ENCODE results near the gene CAPN12. TPM values are rescaled to one million over a fixed set of nuclear protein-coding genes. Genes with fewer than 3 reads are reported as not detected.

Gene CAPN12
- total RNA-seq, 1 experiment from 2014 or later: 8.8 TPM

GRCh38 chr19:38735257-38735686 lies 9.0 kb downstream of the CAPN12 start:
- Histone ChIP-seq H2AFZ (ENCODE audit: low read depth, low read length, poor library complexity, severe bottlenecking) (no peak overlapping the region), H3K27me3 (ENCODE audit: insufficient read depth, low read length) (no peaks in the 10 kb centered on the region), H4K20me1 (ENCODE audit: insufficient read depth) (0 out of 2 replicates have a peak, but pooled peaks cover 3% of the 10 kb centered on the region), H3K79me2 (ENCODE audit: insufficient read depth, low read length) (no peaks in the 10 kb centered on the region), H3K4me3 (replicated peaks in 1 of 2; ENCODE audit: low read depth in 1 of 2, low read length in 2 of 2) (peak overlapping the region; percentile 25 to 26; a peak in 2 of 4 replicates), H3K4me2 (ENCODE audit: low read length) (peak overlapping the region; percentile 62), H3K4me1 (ENCODE audit: control insufficient read depth in 1 of 2, insufficient read depth in 2 of 2, low read length in 2 of 2) (peaks cover 13 to 59% of the 10 kb centered on the region in 2 experiments; a peak in 3 of 4 replicates), H3K9me3 (ENCODE audit: control insufficient read depth in 1 of 2, insufficient read depth in 1 of 2, low read depth in 1 of 2, low read length in 2 of 2) (no peaks in the 10 kb centered on the region), H3K36me3 (ENCODE audit: control insufficient read depth in 1 of 2, insufficient read depth in 2 of 2, low read length in 2 of 2) (peaks cover 8 to 11% of the 10 kb centered on the region in 2 experiments; a peak in 3 of 4 replicates), H3K27ac (ENCODE audit: low read depth, low read length) (peak overlapping the region; percentile 67), H3K9ac (ENCODE audit: low read length) (peak overlapping the region; percentile 39), H3K9me2 (ENCODE audit: insufficient read depth) (no peaks in the 10 kb centered on the region)
- intact Hi-C loops (cut with micrococcal nuclease): loop anchor here (5.0 kb wide), 1 partner anchor 97 kb away; the partner anchor contains the start of gene ECH1
- DNase-seq (ENCODE audit: low read depth, low spot score): no peak
- CTCF ChIA-PET: interaction anchor here (1.8 kb wide), 1 partner anchor 195 kb away, joined by 6 read pairs; the partner anchor contains the start of genes MRPS12 and SARS2
- no TSS peak for BruUV-seq (replicated peaks)
- 0 out of 2 replicates have a peak, but pooled peaks have one; percentile 10 for ATAC-seq
- RAD21 ChIA-PET (ENCODE audit: low non-redundant PET in 1 of 2, low total read pairs in 2 of 2, uncharacterized antibody in 2 of 2, unreplicated experiment in 2 of 2): no interaction called here
- POLR2A ChIA-PET: interaction anchor here (1.4 kb wide), 1 partner anchor 87 kb away, joined by 4 read pairs; no protein-coding TSS in a partner anchor
- no peak for TF ChIP-seq FOSL1 (IDR thresholded peaks at IDR 0.05; ENCODE audit: low read depth)
- no peak for TF ChIP-seq ELF1 (IDR thresholded peaks at IDR 0.05; ENCODE audit: borderline replicate concordance, low read depth)
- no peak for TF ChIP-seq CBX3 (IDR thresholded peaks at IDR 0.05; ENCODE audit: low read depth)
- TF ChIP-seq ATF3 (IDR thresholded peaks at IDR 0.05): no peak
- TF ChIP-seq ZFX (IDR thresholded peaks at IDR 0.05): no peak
- TF ChIP-seq CTCF (IDR thresholded peaks at IDR 0.05 in 2 of 3, conservative IDR thresholded peaks at IDR 0.05 in 1 of 3; ENCODE audit: borderline replicate concordance in 1 of 3, insufficient read depth in 1 of 3, low read depth in 2 of 3, low read length in 2 of 3): no peak
- TF ChIP-seq JUND (IDR thresholded peaks at IDR 0.05): no peak
- no peak for TF ChIP-seq MAX (IDR thresholded peaks at IDR 0.05)
- no peak for TF ChIP-seq RAD21 (IDR thresholded peaks at IDR 0.05; ENCODE audit: low read depth)
- TF ChIP-seq REST (IDR thresholded peaks at IDR 0.05; ENCODE audit: low read depth): no peak
- no peak for TF ChIP-seq SP1 (IDR thresholded peaks at IDR 0.05; ENCODE audit: low read depth)
- TF ChIP-seq EGR1 (IDR thresholded peaks at IDR 0.05; ENCODE audit: low read depth): no peak
- TF ChIP-seq ZBTB33 (IDR thresholded peaks at IDR 0.05; ENCODE audit: extremely low read depth, insufficient replicate concordance, low read length): no peak
- no peak for TF ChIP-seq TCF7L2 (IDR thresholded peaks at IDR 0.05; ENCODE audit: borderline replicate concordance, extremely low read depth, insufficient read depth, insufficient read length)
